ENCODE data around the gene SLC16A3. TPM values are rescaled to one million over a fixed set of nuclear protein-coding genes. Genes with fewer than 3 reads are reported as not detected.

Gene SLC16A3
- total RNA-seq, 4 donors from 2014 or later, result 18.8 to 32.9 (median 21.7) TPM

- TF ChIP-seq POLR2A (IDR thresholded peaks at IDR 0.05), result no peak
- H3K4me1 ChIP-seq, result peaks cover 25 to 60% (median 28%) of the 10 kb centered on the region in 3 donors
- no peaks in the 10 kb centered on the region for H3K36me3 ChIP-seq
- no peaks in the 10 kb centered on the region for H3K9me3 ChIP-seq
- 39 to 42% methylated on average over 4 to 5 of the region's 25 CpGs for WGBS, 2 donors
- DNase-seq, result no peak
- H3K4me3 ChIP-seq, result no peak overlapping the region
- no peaks in the 10 kb centered on the region for H3K27me3 ChIP-seq
- intact Hi-C loops (cut with DNase I), result no loop called here
- peak overlapping the region; percentile 68 to 72 (median 70) for H3K27ac ChIP-seq
Measured at GRCh38 chr17:82282239-82283207, 53.7 kb downstream of the SLC16A3 start.

DNA sequence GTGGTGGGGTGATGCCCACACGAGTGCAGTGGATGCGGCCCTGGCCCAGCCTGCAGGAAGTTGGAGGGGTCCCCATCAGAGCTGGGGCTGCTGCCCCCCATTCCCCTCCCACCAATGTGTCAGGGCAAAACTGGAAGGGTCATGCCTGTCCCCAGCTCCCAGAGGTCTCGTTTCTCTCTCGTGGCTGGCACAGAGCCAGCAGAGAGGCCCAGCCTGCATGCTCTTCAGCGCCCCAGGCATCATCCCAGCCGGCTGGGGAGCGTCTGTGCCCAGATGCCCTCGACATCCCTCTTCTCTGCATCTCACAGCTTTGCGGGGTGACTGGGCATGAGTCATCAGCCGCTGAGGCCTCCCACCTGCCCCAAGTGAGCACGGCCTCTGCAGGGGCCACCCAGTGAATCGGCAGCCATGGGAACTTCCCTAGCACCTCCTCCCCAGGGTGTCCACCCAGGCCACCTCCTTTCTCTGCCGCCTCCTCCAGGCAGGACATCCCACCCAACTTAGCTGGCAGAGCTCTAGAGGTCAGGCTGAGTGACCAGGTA, 54.4 kb downstream of the SLC16A3 start:
- no peaks in the 10 kb centered on the region for H3K27me3 ChIP-seq
- H3K9me3 ChIP-seq, result no peaks in the 10 kb centered on the region
- no peaks in the 10 kb centered on the region for H3K36me3 ChIP-seq
- no peak for DNase-seq
- no peak overlapping the region for H3K4me3 ChIP-seq
- TF ChIP-seq POLR2A (IDR thresholded peaks at IDR 0.05) (no peak), CTCF (IDR thresholded peaks at IDR 0.05) (no peak)
- peak overlapping the region in 2 of 4 donors; percentile 68 to 72 for H3K27ac ChIP-seq
- H3K4me1 ChIP-seq, result peaks cover 32 to 68% (median 35%) of the 10 kb centered on the region in 3 donors
- 11 to 27% methylated on average over 5 to 9 of the region's 13 CpGs for WGBS, 2 donors
- intact Hi-C loops (cut with DNase I), result no loop called here

GRCh38 chr17:82285141-82285540, 56.3 kb downstream of the SLC16A3 start:
- intact Hi-C loops (cut with DNase I), result no loop called here
- peaks cover 35 to 79% (median 37%) of the 10 kb centered on the region in 3 donors for H3K4me1 ChIP-seq
- no peaks in the 10 kb centered on the region for H3K9me3 ChIP-seq
- DNase-seq, result no peak
- TF ChIP-seq CTCF (IDR thresholded peaks at IDR 0.05) (no peak), POLR2A (IDR thresholded peaks at IDR 0.05) (no peak)
- no peaks in the 10 kb centered on the region for H3K27me3 ChIP-seq
- H3K36me3 ChIP-seq, result no peaks in the 10 kb centered on the region
- H3K27ac ChIP-seq, result peak overlapping the region in 3 of 4 donors; percentile 45 to 72 (median 65)
- H3K4me3 ChIP-seq, result no peak overlapping the region
- 29 to 32% methylated on average over 8 of the region's 8 CpGs for WGBS, 2 donors

DNA sequence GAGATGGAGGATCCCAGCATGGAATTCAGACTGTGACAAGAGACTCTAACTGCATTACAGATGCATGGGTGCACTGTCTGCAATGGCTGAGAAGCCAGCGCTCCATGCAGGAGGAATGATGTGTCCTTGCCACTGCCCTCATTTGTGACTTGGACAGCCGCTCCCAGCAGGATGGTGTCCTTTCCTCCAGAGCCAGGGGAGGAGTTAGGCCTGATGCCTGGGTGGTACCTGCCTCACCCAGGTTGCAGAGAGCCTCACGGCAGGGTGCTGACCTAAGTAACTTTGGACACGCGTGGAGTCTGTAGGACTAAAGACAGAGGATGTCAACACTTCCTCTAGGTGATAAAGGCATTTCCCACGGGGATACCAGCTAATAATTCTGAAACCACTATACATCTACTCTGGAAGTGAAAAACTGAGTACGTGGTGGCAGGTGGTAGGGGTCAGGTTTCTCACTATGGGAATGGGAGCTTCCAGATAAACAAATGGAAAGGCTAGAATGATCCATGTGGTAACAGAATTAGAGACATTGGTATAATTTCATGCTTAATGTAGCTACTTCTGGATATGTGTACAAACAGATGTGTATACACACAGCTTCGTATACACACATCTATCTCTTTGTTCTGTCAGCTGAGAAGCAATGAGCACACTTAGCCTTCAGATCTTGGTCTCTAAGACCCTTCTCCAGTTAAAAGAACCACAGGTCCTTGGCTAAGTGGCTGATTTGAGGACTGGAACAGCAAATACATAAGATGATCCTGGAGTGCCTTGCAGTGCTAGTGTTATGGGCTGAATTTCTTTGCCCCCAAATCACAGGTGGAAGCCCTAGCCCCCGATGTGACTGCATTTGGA, 58.4 kb downstream of the SLC16A3 start:
- peak overlapping the region; percentile 87 to 91 (median 90) for H3K27ac ChIP-seq

More for the DNA sequence above, 58.4 kb downstream of the SLC16A3 start:
- intact Hi-C loops (cut with DNase I), result no loop called here
- Histone ChIP-seq H3K4me1 (peaks cover 21 to 74% (median 37%) of the 10 kb centered on the region in 3 donors), H3K9me3 (no peaks in the 10 kb centered on the region), H3K36me3 (no peaks in the 10 kb centered on the region), H3K4me3 (no peak overlapping the region), H3K27me3 (no peaks in the 10 kb centered on the region)
- no peak for DNase-seq
- TF ChIP-seq CTCF (IDR thresholded peaks at IDR 0.05) (no peak), POLR2A (IDR thresholded peaks at IDR 0.05) (no peak)
- 70 to 72% methylated on average over 7 to 8 of the region's 9 CpGs for WGBS, 2 donors

Data from esophagus squamous epithelium (tissue), 5 donors.